PFSK-1 (cell line): ENCODE measurements around the gene TAF1B.

Source experiments
- FOXP2 ChIP-seq: optimal IDR thresholded peaks from 2 replicates; pipeline ENCODE3; 2011; ENCODE audit warnings: borderline replicate concordance, control low read depth, inconsistent platforms; ENCODE audit not compliant: insufficient read depth; ENCODE audit errors: extremely low read length, extremely low read depth
- POLR2AphosphoS5 ChIP-seq: IDR thresholded peaks from 2 replicates; pipeline ENCODE4 v1.6.1; 2012; ENCODE audit warnings: low read depth, mild to moderate bottlenecking, control low read depth, low read length, moderate library complexity
- SIN3A ChIP-seq: IDR thresholded peaks from 2 replicates; pipeline ENCODE4 v1.6.1; 2012; ENCODE audit warnings: mild to moderate bottlenecking, low read length, moderate library complexity, borderline replicate concordance; ENCODE audit not compliant: insufficient read depth
- TAF1 ChIP-seq: IDR thresholded peaks from 2 replicates; pipeline ENCODE4 v1.6.1; 2012; ENCODE audit warnings: low read length, control low read depth, borderline replicate concordance; ENCODE audit not compliant: insufficient read depth
- TF ChIP-seq, protein P1 (sequence below), 2 experiments: IDR thresholded peaks; 2 replicates each; pipeline versions ENCODE4 v1.6.1 to v1.8.0; 2011 to 2012; ENCODE audit warnings: low read depth in 2 of 2, low read length in 2 of 2, control low read depth in 1 of 2, inconsistent platforms in 1 of 2, mild to moderate bottlenecking in 1 of 2, moderate library complexity in 1 of 2; ENCODE audit not compliant: insufficient read depth in 1 of 2

Gene TAF1B

GRCh38 chr2:9797681-9798556, 45.4 kb upstream of the TAF1B start:
- no peak for TF ChIP-seq TAF1
- TF ChIP-seq, protein P1, sequence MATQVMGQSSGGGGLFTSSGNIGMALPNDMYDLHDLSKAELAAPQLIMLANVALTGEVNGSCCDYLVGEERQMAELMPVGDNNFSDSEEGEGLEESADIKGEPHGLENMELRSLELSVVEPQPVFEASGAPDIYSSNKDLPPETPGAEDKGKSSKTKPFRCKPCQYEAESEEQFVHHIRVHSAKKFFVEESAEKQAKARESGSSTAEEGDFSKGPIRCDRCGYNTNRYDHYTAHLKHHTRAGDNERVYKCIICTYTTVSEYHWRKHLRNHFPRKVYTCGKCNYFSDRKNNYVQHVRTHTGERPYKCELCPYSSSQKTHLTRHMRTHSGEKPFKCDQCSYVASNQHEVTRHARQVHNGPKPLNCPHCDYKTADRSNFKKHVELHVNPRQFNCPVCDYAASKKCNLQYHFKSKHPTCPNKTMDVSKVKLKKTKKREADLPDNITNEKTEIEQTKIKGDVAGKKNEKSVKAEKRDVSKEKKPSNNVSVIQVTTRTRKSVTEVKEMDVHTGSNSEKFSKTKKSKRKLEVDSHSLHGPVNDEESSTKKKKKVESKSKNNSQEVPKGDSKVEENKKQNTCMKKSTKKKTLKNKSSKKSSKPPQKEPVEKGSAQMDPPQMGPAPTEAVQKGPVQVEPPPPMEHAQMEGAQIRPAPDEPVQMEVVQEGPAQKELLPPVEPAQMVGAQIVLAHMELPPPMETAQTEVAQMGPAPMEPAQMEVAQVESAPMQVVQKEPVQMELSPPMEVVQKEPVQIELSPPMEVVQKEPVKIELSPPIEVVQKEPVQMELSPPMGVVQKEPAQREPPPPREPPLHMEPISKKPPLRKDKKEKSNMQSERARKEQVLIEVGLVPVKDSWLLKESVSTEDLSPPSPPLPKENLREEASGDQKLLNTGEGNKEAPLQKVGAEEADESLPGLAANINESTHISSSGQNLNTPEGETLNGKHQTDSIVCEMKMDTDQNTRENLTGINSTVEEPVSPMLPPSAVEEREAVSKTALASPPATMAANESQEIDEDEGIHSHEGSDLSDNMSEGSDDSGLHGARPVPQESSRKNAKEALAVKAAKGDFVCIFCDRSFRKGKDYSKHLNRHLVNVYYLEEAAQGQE (IDR thresholded peaks at IDR 0.05; ENCODE audit: insufficient read depth in 1 of 2, low read depth in 2 of 2, low read length in 2 of 2) = no peak
- no peak for TF ChIP-seq FOXP2
- no peak for TF ChIP-seq SIN3A
- no peak for TF ChIP-seq POLR2AphosphoS5

- TF ChIP-seq SIN3A (no peak), TAF1 (no peak), POLR2AphosphoS5 (no peak), FOXP2 (no peak)
- TF ChIP-seq, protein P1 (IDR thresholded peaks at IDR 0.05; ENCODE audit: insufficient read depth in 1 of 2, low read depth in 2 of 2, low read length in 2 of 2) = no peak
Measured at GRCh38 chr2:9799011-9799596, 44.2 kb upstream of the TAF1B start.

GRCh38 chr2:9799729-9800632, 43.3 kb upstream of the TAF1B start:
- TF ChIP-seq FOXP2 = peak; percentile 78
- no peak for TF ChIP-seq POLR2AphosphoS5
- no peak for TF ChIP-seq TAF1
- TF ChIP-seq SIN3A = no peak
- TF ChIP-seq, protein P1 (IDR thresholded peaks at IDR 0.05; ENCODE audit: insufficient read depth in 1 of 2, low read depth in 2 of 2, low read length in 2 of 2) = no peak

DNA sequence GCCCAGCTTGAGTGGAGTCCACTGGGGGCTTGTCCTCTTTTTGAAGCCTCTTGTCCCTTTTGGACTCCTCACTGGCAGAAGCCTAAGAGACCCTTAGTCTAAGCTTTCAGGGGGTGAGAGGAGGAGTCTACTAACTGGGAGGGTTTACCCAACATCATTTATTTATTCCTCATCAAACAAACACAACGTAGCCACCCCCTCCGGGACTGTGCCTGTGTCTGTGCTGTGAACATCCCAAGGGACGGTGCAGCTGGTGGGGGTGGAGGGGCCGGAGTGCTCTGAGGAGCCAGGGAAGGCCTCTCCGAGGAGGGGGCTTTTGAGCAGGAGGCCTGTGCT, 42.7 kb upstream of the TAF1B start:
- no peak for TF ChIP-seq POLR2AphosphoS5
- TF ChIP-seq FOXP2 = no peak
- TF ChIP-seq, protein P1 (IDR thresholded peaks at IDR 0.05; ENCODE audit: insufficient read depth in 1 of 2, low read depth in 2 of 2, low read length in 2 of 2) = no peak
- TF ChIP-seq SIN3A = no peak
- TF ChIP-seq TAF1 = no peak
